ENCODE results near the gene CD200. TPM values are rescaled to one million over a fixed set of nuclear protein-coding genes. Genes with fewer than 3 reads are reported as not detected.

CD200 gene, protein sequence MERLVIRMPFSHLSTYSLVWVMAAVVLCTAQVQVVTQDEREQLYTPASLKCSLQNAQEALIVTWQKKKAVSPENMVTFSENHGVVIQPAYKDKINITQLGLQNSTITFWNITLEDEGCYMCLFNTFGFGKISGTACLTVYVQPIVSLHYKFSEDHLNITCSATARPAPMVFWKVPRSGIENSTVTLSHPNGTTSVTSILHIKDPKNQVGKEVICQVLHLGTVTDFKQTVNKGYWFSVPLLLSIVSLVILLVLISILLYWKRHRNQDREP
- total RNA-seq, result 3.1 and 9.9 TPM in 2 replicates

DNA sequence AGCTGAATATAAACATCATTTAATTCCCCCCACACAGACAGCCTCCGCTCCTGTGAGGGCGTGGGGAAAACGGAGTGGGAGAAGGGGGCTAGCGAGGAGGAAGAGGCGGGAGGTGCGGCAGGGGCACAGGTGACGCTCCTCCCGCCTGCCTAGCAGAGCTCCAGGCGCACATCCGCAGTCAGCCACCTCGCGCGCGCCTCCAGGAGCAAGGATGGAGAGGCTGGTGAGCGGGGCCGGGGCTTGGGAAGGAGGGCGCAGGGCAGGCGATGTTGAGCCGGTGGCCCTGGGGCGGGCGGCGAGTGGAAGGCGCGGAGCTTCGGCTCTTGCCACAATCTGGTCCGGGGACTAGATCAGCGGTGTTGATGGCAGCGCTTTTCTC is at the start of gene CD200:
CD200 (plus strand) TSS at position 155 of the 379 bp plus-strand sequence; CDS start at position 212, 57 bp downstream.
- peak in 1 of 2 donors; percentile 14 for DNase-seq (ENCODE audit: low read depth in 2 of 2)

DNA sequence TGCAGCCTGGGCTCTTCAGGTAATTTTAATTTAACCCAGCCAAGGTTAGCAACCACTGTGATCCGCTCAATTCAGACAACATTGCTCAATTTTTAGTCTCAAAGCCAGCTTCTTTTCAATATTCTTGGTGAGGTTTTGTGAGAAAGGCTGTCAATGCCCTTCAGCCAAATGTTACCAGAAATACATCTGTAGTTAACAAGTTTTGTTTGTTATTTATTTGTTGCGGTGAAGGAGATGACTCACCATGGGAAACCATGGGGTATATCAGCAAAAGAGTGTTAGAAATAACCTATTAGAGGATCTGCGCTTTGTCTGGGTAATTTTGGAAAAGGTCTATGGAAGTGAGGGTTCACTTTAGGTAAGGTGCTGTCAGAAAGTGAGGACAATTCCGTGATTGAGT is 43.9 kb upstream of the CD200 start:
- DNase-seq (ENCODE audit: low read depth in 2 of 2), result no peak

DNA sequence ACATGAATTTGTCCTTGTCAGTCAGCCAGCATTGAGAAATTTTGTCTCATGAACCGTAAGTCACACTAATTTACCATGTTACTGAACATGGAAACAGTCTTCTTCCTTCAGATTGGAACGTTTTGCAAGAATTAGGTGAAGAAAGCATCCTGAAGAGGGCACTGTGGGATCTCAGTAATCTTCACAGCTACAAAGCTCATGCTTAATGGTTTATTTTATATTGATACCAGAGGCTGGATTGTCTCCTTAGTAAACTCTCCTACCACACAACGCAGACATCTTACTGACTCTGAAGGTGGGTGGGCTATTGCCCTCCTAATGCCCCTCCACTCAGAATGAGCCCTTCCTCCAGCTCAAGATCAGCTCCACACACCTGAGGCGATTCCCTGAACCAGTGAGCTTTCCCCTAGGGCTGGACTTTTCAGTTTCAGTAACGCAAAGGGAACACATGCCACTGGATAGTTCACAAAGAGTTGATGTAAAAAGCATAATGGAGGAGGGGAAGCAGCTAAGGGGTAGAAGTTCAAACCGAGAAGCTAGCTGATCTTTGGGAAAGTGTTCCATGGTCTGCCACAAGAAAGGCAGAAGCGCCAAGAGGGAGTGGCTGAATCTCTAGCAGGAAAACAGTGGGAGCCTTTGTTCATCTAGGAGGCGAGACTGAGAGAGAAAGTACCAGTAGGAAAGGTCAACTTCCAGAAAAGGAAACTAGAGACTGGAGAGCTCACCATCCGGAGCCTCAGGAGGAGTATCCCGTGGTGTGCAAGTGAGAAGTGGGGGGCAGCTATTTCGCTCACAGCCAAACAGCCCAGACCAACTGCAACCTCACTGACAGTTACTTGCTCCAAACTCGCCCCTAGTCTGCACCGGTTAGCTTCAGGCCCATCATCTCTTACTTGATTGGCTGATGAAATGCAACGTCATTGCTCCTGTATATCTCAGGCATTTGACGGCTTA is 39.3 kb upstream of the CD200 start, which contains the start of gene SLC9C1:
SLC9C1 (minus strand) TSS at position 849 of the 954 bp plus-strand sequence. CDS start 7,425 bp downstream, outside the sequence.
- DNase-seq (ENCODE audit: low read depth in 2 of 2), result peak; percentile 70 to 72

DNA sequence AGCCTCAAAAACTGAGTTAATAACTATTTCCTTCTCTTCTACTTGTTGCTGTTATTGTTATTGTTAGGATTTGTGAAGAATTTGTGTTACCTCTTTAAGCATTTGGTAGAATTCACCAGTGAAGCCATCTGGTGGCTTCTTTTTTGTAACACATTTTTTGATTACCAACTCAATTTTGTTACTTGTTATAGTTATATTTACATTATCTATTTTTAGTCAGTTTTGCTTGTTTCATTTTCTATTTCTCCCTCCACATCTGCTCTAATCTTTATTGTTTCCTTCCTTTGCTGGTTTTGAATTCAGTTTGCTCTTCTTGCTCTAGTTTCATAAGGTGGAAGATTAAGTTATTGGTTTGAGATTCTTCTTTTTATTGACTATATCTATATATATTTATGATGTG is 35.2 kb upstream of the CD200 start:
- peak in 1 of 2 donors; percentile 5 for DNase-seq (ENCODE audit: low read depth in 2 of 2)

DNA sequence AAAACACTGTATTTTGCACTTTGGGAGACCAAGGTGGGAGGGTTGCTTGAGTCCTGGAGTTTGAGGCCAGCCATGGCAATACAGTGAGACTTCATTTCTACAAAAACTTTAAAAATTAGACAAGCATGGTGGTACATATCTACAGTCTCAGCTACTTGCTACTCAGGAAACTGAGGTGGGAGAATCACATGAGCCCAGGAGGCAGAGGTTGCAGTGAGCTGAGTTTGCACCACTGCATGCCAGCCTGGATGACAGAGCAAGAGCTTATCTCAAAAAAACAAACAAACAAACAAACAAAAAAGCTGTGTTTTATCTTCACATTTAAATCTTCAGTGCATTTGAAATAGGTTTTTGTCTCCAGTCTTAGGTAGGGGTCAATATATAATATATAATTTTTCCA is 34.2 kb upstream of the CD200 start:
- no peak for DNase-seq (ENCODE audit: low read depth in 2 of 2)

DNA sequence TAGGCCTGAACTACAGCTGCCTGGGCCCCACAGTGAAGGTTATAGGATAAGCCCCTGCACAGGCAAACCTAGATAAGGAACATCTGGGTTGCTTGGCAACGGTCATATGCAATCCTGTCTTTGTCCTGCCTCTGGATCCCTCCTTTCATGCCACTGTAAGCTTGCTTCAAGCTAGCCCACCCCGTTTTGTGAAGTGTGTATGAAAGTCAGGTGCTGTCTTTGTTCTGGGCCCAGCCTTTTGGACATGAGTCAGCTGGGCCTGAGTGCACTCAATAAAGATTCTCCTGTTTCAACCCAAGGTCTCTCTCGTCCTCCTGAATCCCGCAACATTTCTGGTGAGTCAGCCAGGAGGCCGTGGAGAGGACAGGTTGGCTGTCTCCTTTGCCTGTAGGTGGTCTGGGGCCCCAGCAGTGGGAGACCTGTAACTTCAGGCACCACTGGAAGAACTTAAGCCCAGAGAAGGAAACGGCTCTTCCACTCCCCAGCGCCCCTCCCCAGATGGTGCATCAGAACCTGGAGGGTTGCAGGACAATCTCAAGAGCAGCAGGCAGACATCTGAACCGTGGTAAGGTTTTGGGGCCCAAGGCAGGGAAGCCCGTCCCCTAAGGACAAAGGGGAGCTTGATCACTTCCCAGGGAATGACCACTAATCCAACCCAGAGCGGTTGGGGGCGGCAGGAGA is 30.7 kb upstream of the CD200 start:
- DNase-seq (ENCODE audit: low read depth in 2 of 2), result no peak

DNA sequence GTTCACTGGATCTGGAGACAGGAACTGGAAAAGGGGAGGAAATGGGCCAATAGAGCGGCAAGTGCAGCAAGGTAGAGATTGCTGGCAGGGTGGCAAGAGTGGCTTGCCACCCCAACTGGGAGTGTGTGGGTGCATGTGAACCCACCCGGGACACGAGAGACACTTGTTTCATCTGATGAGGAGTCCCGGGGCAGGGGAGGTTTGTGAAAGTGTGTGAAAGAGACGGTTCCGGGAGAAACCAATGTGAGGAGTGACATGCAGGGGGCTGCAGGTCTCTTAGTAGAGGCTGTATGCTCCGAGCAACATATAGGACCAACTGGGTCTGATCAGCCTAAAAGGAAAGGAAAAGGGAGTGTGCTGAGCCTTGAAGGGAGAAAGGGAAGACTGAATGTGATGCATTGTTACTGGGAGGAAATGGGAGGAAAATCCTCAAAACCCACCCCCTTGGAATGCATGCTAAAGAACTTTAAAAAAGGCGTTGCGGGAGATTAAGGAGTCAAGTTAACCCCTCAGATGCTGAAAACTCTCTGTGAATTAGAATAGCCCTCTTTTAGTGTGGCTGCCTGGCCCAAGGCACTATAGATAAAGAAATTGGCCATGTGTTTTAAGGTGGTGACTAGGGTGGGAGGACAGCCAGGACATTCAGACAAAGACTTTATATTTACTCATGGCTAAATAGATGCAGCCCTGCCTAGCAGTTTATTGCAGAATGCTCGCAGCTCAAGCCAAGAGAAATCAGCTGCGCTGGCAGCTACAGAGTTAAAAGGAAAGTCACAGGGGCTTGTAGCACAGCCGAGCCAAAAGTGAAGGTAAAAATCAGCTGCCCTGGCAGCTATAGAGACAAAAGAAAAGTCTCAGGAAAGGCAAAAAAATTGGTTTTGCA is 29.8 kb upstream of the CD200 start:
- peak; percentile 4 to 18 for DNase-seq (ENCODE audit: low read depth in 2 of 2)

DNA sequence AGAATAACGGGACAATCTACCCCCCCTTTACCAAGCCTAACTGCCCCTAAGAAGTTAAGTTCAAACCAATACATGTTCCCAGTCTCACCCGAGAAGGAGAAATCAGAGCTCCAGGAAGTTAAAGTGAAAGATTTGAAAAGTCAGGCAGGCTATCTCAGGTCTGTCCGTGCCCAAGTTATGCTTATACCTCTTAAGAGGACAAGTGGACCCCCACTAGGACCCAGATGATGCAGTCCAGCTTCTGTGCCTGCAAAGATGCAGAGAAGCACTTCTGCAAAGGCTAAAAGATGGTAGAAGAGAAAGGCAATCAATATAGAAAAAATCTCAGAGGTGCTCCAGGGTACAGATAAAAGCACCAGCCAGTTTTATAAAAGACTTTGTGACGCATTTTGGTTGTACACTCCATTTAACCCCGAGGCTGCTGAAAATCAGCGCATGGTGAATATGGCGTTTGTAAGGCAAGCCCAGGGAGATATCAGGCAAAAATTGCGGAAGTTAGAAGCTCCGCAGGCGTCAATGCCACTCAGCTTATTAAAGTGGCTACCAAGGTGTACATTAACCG is 29.1 kb upstream of the CD200 start:
- peak; percentile 11 to 24 for DNase-seq (ENCODE audit: low read depth in 2 of 2)

DNA sequence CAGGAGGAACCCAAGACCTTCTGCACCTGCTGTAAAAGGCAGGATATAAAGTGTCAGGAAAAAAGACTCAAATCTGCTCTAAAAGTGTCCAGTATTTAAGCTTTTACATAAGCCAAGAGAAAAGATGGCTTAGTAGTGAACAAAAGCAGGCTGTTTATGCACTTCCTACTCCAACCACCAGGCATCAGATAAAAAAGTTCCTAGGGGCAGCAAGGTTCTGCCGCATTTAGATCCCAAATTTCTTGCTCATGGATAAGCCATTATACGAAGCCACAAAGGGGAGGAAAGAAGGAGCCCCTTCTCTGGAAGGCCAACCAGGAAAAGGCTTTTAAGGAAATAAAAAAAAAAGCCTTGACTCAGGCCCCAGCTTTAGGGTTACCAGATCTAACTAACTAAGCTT is 28.3 kb upstream of the CD200 start:
- no peak for DNase-seq (ENCODE audit: low read depth in 2 of 2)

DNA sequence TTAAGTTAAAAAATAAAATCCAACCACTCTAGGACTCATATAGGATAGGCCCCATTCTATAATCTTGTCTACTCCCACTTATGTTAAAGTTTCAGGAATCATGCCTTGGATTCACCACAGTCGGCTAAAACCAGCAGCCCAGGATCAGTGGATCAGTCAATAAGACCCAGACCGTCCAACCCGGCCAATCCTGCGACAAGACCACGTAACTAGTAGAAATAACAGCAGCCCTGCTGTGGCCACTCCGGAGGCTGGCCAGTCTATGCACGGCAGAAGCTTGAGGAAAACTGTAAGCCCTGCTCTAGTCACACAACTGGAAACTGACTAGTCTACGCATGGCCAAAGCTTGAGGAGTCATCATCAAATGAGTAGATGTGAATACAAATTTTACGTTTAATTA is 26.1 kb upstream of the CD200 start:
- DNase-seq (ENCODE audit: low read depth in 2 of 2), result no peak

DNA sequence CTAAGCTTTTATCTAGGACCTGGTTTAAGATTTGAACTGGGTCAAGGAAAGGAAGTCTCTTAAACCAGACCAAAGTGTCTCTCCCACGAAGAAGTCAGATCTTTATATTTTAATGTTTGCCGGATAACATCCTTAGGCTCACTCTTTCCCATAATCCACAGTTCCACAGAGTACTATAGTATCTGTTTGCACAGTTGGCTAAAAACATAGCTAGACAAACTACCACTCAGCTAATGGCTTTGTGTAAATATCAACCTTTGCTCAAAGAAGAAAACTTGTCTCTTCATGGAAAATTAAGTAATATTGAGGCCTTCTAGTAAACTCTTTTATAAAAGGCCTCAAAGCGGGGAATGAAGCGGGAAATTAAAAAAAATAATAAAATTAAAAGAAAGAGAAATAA is 25.4 kb upstream of the CD200 start:
- no peak for DNase-seq (ENCODE audit: low read depth in 2 of 2)

DNA sequence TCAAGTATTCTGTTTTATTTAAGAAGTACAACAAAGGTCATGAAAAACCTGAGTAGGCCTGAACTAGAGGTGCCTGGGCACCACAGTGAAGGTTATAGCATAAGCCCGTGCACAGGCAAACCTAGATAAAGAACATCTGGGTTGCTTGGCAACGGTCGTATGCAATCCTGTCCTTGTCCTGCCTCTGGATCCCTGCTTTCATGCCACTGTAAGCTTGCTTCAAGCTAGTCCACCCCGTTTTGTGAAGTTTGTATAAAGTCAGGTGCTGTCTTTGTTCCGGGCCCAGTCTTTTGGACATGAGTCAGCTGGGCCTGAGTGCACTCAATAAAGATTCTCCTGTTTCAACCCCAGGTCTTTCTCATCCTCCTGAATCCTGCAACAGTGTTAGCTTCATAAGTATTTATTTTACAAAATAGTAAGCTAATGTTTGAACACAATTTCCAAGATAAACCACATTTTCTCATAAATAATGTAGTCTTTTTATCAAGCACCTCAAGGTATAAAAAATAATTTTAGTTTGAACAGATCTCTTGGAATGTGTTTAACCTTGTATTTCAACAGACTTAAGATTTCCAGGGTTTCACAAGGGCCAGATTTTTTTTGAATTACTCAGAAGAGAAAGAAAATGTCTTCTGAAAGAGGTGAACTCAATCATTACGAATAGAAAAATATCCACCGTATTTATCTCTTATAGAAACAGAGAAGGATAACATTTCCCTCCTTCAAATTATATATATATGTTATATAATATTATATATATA is 24.6 kb upstream of the CD200 start:
- no peak for DNase-seq (ENCODE audit: low read depth in 2 of 2)

DNA sequence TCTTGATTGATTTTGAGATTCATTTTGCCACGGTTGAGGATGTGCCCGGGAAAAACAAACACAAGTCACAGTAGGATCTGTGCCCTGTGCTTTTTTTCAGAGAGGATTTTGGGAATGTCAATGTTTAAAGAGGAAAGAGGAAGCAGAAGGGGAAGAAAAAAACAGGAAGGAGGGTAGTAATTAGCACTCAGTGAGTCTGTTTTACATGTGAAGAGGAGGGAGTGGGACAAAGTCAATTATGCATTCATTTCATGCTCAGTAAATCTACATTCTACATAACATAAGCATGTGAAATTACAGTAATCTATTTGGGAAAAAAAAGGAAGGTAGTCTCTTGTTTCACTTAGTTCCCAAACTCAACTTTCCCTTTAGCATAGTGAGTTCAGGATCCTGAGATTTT is 18.3 kb upstream of the CD200 start:
- DNase-seq (ENCODE audit: low read depth in 2 of 2), result no peak

DNA sequence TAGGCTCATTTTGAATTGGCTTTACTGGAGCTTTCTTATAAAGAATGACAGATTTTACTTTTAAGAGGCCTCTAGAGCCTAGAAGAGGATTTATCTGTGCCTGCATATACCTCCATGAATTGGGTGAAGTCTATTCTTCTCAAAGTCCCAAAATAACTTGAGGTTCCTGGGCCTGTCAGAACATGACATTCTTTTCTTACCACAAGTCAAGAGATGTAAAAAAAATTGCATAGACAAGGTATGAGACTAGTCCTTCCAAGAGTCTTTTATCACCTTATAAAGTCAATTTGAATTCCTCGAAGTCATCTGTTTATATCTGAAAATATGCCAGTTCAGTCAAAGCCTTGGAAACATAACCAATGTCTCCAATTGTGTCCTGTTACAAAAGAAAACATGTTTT is 17.2 kb upstream of the CD200 start:
- DNase-seq (ENCODE audit: low read depth in 2 of 2), result no peak

DNA sequence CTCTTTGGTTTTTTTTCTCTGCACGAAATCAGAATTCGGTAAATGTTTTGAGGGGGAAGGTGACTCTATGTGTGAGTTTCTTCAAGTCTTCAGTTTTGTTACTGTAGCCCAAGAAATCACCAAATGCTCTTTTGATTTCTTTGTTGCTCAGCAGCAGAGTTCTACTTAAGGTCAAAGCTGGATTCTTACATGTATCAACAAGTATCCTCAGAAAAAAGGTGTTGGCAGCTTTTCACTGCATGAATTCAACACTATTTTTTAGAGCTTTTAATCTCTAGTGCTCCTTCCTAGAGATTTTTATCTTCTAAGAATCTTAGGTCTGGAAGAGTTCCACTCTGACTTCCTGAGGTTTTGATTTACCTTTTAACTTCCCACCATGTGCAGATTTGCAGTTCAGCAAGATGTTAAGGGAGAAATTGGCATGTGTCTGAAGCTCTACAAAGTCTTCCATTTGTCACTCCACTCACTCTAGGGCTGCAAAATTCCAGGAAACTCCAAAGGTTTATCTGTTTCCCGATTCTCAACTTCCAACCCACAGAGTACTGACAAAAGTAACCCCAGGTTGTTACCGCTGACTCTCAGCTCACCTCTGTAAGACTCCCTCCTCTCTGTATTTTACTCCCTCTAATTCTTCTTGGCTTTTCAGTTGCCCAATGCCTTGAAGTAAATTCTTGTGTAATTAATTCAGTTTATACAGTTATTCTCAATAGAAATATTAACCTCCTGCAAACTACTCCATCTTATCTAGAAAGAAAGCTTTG is 13.3 kb upstream of the CD200 start:
- DNase-seq (ENCODE audit: low read depth in 2 of 2), result no peak

DNA sequence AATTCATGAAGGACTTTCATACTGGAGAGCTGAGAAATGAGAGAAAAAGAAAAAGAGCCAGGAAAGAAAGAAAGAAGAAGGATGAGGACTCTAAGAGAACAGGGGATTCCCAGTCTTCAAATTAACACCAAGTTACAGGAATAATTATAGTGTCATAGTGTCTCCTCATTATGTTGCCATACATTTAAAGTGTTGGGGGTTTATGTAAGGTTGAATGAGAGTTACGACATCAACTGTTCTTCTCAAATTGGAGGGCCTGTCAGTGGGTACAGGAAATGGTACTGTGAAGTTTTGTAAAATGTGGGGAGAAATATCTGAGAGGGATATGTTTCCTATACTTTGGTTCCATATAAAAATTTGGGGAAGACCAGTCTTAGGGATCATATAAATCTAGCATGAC is 12.3 kb upstream of the CD200 start:
- no peak for DNase-seq (ENCODE audit: low read depth in 2 of 2)

DNA sequence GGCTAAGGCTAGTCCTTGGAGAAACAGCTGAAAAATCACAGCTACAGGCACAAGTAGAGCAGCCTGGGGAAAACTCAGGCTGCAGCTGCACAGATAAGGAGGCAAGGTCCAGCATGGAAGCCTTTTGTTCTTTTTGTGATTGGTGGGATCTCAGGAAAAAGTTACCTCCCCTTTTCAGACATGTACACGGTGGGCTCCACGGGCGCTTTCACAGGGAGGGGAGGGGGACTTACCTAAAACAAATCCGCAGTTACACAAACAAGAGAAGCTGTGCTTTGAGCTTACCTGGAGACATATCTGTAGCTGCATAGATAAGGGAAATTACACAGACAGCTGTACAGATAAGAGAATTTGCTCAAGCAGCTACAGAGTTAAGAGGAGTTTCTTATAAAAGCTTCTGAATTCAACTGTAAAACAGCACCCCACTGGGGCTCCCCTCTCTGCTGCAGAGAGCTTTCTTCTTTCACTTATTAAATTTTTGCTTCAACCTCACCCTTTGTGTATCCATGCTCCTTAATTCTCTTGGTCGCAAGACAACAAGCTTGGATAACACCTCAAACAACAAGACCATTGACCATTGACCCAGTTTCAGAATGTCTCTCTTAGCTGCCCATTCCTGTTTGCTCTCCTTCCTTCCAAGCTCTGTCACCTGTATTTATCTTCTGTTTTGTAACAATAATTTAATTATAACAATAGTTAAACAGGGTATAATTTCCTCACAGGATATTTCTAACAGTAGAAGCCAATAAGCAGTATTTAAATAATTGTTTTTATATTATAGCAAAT is 10.9 kb upstream of the CD200 start:
- no peak for DNase-seq (ENCODE audit: low read depth in 2 of 2)

DNA sequence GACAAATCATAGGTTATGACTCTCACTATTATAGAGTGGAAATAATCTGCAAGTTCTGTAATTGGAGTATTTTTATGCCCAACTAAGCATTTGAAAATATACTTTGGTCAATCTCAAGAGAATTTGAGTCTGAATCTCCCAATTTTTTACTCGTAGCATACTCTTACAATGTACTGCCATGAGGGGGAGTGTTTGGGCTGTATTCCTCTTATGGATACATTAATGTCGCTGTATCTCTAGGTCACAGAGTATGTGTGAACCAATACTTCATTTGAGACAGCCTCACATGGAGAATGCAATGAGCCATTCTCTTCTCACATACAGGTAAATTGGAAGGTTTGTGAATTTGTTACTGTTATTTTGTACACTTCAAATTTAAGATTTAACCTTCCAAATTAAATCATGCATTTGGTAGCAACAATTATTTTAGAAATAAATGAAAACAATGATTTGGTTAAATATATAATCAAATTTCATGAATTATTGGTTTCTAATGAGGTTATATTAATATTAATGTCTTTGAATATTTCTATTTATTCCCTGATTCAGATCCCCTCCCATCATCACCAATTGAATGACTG is 5.5 kb upstream of the CD200 start:
- peak; percentile 67 to 76 for DNase-seq (ENCODE audit: low read depth in 2 of 2)
